ENCODE data around the gene SEZ6L. TPM values are rescaled to one million over a fixed set of nuclear protein-coding genes. Genes with fewer than 3 reads are reported as not detected.
A peak's percentile ranks its signal among the peaks of the same experiment; 100 is the strongest.

Gene SEZ6L
- total RNA-seq, 2 donors from 2014 or later: 0.14 TPM; not detected in 1

DNA sequence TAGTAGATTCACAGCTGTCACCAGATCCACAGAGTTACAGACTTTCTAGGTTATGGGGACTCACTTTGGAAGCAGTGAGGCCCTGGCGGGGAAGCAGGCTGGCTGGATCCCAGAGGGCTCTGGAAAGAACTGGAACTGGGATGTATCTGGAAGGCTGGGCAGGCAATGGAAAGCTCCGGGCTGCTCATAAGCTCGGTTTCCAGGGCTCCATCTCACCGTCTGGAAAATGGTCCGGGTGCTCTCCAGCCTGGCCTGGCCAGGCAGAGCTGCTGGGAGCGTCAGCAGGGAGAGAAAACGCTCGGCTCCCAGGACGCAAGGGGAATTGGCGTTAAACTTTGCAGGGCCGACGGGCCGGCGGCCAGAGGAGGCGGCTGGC, 335 bp upstream of the SEZ6L start:
- Mint-ChIP-seq H3K27ac (no peak overlapping the region), H3K9me3 (no peaks in the 10 kb centered on the region)
- ATAC-seq: no peak

GRCh38 chr22:26170112-26170492, 840 bp downstream of the SEZ6L start:
- Mint-ChIP-seq H3K9me3 (no peaks in the 10 kb centered on the region), H3K36me3 (peaks cover 7 to 10% of the 10 kb centered on the region in 2 donors), H3K27ac (no peak overlapping the region)
- no peak for ATAC-seq
- DNase-seq (ENCODE audit: low spot score in 2 of 2): no peak

More for the DNA sequence above, 335 bp upstream of the SEZ6L start:
- H3K36me3 Mint-ChIP-seq: peaks cover 7 to 10% of the 10 kb centered on the region in 2 donors
- DNase-seq (ENCODE audit: low spot score in 2 of 2): no peak

- Mint-ChIP-seq H3K9me3 (no peaks in the 10 kb centered on the region), H3K36me3 (peaks cover 7 to 10% of the 10 kb centered on the region in 2 donors), H3K27ac (no peak overlapping the region)
- no peak for ATAC-seq
- DNase-seq (ENCODE audit: low spot score in 2 of 2): peak in 1 of 2 donors; percentile 5
Measured at GRCh38 chr22:26170795-26171580, 1.7 kb downstream of the SEZ6L start.

GRCh38 chr22:26172389-26172990, 3.2 kb downstream of the SEZ6L start:
- peaks cover 7 to 10% of the 10 kb centered on the region in 2 donors for H3K36me3 Mint-ChIP-seq

DNA sequence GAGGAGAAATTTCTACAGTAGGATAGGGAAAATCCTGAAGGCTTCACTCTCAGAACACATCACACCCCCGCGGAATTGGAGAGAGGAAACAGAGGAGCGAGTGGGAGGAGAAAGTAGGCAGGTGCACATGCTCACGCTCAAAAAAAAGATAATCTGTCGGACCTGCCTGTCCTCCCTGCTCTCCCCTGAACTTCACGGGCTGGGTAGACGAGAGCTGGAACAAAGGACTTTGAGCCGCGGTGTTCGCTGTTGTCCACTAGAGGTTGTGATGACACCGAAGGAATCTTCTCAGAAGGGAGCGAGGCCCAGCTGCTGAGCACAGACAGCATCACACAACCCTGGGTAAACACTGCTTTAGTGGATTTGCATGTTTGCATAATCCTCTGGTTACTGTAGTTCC, 5.0 kb downstream of the SEZ6L start:
- no peak overlapping the region for H3K27ac Mint-ChIP-seq
- ATAC-seq (no peak), DNase-seq (ENCODE audit: low spot score in 2 of 2) (no peak)
- peaks cover 0 to 5% of the 10 kb centered on the region in 2 donors for H3K36me3 Mint-ChIP-seq
- H3K9me3 Mint-ChIP-seq: no peaks in the 10 kb centered on the region

More at GRCh38 chr22:26172389-26172990, 3.2 kb downstream of the SEZ6L start:
- Mint-ChIP-seq H3K9me3 (no peaks in the 10 kb centered on the region), H3K27ac (no peak overlapping the region)
- peak in 1 of 2 donors; percentile 44 for ATAC-seq
- DNase-seq (ENCODE audit: low spot score in 2 of 2): peak in 1 of 2 donors; percentile 36

- peaks cover 4 to 5% of the 10 kb centered on the region in 2 donors for H3K9me3 Mint-ChIP-seq
- no peak overlapping the region for H3K27ac Mint-ChIP-seq
- DNase-seq (ENCODE audit: low spot score in 2 of 2) (no peak), ATAC-seq (no peak)
- no peaks in the 10 kb centered on the region for H3K36me3 Mint-ChIP-seq
Measured at GRCh38 chr22:26182723-26183122, 13.5 kb downstream of the SEZ6L start.

DNA sequence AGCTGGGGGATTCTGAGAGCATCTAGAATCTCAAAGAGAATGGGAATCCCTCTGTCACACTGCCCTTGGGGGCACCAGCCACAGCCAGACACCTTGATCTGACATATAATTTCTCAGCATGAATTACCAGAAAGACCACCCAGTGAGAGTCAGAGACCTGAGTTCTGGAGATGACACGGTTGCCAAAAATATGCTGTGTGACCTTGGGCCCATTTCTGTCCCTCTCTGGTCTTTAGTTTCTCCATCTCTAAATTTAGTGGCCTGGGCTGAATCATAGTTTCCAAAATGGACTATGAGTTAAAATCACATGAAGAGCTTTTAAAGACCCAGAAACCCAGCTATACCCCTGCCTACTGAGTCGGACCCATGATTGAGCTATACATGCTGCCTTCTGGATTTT, 15.9 kb downstream of the SEZ6L start:
- H3K9me3 Mint-ChIP-seq: no peaks in the 10 kb centered on the region
- DNase-seq (ENCODE audit: low spot score in 2 of 2): no peak

GRCh38 chr22:26188341-26188740, 19.1 kb downstream of the SEZ6L start:
- Mint-ChIP-seq H3K36me3 (no peaks in the 10 kb centered on the region), H3K27ac (no peak overlapping the region), H3K9me3 (peaks cover 0 to 4% of the 10 kb centered on the region in 2 donors)
- DNase-seq (ENCODE audit: low spot score in 2 of 2) (no peak), ATAC-seq (no peak)

More for the DNA sequence above, 15.9 kb downstream of the SEZ6L start:
- no peaks in the 10 kb centered on the region for H3K36me3 Mint-ChIP-seq
- H3K27ac Mint-ChIP-seq: no peak overlapping the region
- ATAC-seq: no peak

GRCh38 chr22:26194313-26194712, 25.1 kb downstream of the SEZ6L start:
- Mint-ChIP-seq H3K36me3 (no peaks in the 10 kb centered on the region), H3K9me3 (peaks cover 0 to 4% of the 10 kb centered on the region in 2 donors), H3K27ac (no peak overlapping the region)
- DNase-seq (ENCODE audit: low spot score in 2 of 2) (no peak), ATAC-seq (no peak)

DNA sequence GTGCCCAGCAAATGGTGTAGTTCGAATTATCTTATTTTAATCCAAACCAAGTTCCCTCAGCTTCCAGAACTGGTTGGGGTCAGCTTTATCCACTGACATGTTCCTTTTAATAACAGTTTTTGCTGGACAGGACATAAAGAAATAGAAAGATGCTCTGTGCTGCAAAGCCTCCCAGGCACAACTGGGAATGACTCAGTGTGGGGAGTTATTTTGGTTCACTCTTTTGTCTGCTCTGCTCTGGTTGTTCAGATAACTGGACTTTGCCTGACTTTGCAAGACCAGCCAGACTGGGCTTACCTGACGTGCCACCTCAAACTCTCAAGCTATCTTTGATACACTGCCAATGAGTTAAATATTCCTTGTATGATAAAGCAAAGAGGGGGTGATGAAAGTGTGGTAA, 25.6 kb downstream of the SEZ6L start:
- ATAC-seq: no peak
- peaks cover 0 to 4% of the 10 kb centered on the region in 2 donors for H3K9me3 Mint-ChIP-seq

GRCh38 chr22:26196657-26197056, 27.4 kb downstream of the SEZ6L start:
- H3K9me3 Mint-ChIP-seq: peaks cover 0 to 4% of the 10 kb centered on the region in 2 donors
- H3K27ac Mint-ChIP-seq: no peak overlapping the region
- ATAC-seq: no peak
- DNase-seq (ENCODE audit: low spot score in 2 of 2): no peak
- H3K36me3 Mint-ChIP-seq: no peaks in the 10 kb centered on the region

More for the DNA sequence above, 25.6 kb downstream of the SEZ6L start:
- DNase-seq (ENCODE audit: low spot score in 2 of 2): no peak
- Mint-ChIP-seq H3K27ac (no peak overlapping the region), H3K36me3 (no peaks in the 10 kb centered on the region)

GRCh38 chr22:26197425-26197824, 28.2 kb downstream of the SEZ6L start:
- no peak for DNase-seq (ENCODE audit: low spot score in 2 of 2)
- Mint-ChIP-seq H3K36me3 (no peaks in the 10 kb centered on the region), H3K27ac (no peak overlapping the region), H3K9me3 (no peaks in the 10 kb centered on the region)
- ATAC-seq: no peak

GRCh38 chr22:26199665-26200064, 30.4 kb downstream of the SEZ6L start:
- Mint-ChIP-seq H3K36me3 (no peaks in the 10 kb centered on the region), H3K9me3 (no peaks in the 10 kb centered on the region), H3K27ac (no peak overlapping the region)
- ATAC-seq: no peak
- DNase-seq (ENCODE audit: low spot score in 2 of 2): no peak

- H3K9me3 Mint-ChIP-seq: no peaks in the 10 kb centered on the region
- no peak overlapping the region for H3K27ac Mint-ChIP-seq
- no peaks in the 10 kb centered on the region for H3K36me3 Mint-ChIP-seq
- no peak for DNase-seq (ENCODE audit: low spot score in 2 of 2)
- no peak for ATAC-seq
Measured at GRCh38 chr22:26202280-26202924, 33.1 kb downstream of the SEZ6L start.

DNA sequence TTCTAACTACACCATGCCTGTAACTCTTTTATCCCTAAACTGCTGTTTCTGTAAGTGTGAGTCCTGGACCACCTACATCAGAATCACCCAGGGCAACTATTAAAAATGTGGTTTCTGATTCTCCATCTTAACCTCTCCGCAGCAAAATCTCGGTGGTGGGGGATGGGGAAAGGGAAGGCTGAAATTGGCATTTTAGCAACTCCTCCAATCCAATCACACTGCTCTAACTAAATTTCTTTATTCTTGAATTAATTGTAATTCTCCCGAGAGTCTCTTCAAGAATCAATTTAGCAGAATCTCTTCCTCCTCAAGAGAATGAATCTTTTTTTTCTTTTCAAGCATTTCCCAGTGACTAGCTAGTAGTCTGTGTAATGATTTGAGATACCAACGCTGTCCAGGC, 36.2 kb downstream of the SEZ6L start:
- Mint-ChIP-seq H3K9me3 (peaks cover 0 to 9% of the 10 kb centered on the region in 2 donors), H3K27ac (no peak overlapping the region), H3K36me3 (no peaks in the 10 kb centered on the region)
- ATAC-seq (no peak), DNase-seq (ENCODE audit: low spot score in 2 of 2) (no peak)

DNA sequence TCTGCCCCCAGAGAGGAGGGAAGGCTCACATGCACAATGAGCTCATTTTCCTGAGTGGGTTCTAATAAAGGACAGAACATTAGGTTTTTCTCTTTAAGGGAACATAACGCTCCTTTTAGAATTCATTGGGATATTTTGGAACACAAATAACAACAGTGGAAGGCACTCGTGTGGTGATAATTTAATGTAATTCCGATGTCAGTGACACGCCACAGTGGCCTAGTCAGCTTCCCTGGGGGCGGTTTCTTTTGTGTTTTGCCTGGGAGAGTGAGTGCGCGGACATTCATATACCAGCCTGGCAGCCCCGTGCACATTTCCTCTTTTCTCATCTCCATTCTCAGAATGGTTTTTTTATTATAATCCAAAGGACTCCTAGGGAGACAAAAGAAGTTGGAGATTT, 41.1 kb downstream of the SEZ6L start:
- no peak for ATAC-seq
- peaks cover 0 to 9% of the 10 kb centered on the region in 2 donors for H3K9me3 Mint-ChIP-seq
- H3K36me3 Mint-ChIP-seq: no peaks in the 10 kb centered on the region
- H3K27ac Mint-ChIP-seq: no peak overlapping the region
- DNase-seq (ENCODE audit: low spot score in 2 of 2): no peak

- H3K9me3 Mint-ChIP-seq: peaks cover 0 to 9% of the 10 kb centered on the region in 2 donors
- H3K27ac Mint-ChIP-seq: no peak overlapping the region
- no peak for ATAC-seq
Measured at GRCh38 chr22:26213826-26214225, 44.6 kb downstream of the SEZ6L start.

More at GRCh38 chr22:26213826-26214225, 44.6 kb downstream of the SEZ6L start:
- H3K36me3 Mint-ChIP-seq: no peaks in the 10 kb centered on the region
- DNase-seq (ENCODE audit: low spot score in 2 of 2): no peak
